Left colon (tissue), 2 donors: ENCODE measurements around the gene ID3. TPM values are rescaled to one million over a fixed set of nuclear protein-coding genes. Genes with fewer than 3 reads are reported as not detected.
"Not testable (repeated sequence)": the region's sequence is repeated elsewhere in the genome, so short reads cannot be mapped to it uniquely, and the experiment has no call there.

ENCODE experiments used
- ATAC-seq: fragments of 200-7000 bp; cut with Tn5 transposase; one replicate; pipeline ENCODE4 v1.9.1; 2020; ENCODE audit warnings: mild to moderate bottlenecking, moderate library complexity
- DNase-seq, 2 donors: peaks; one replicate each; pipeline ENCODE4 v3.0.0-alpha.2; 2020
- intact Hi-C, 2 donors: fragments of 100-400 bp; cut with DNase I in 1 of 2; cut with micrococcal nuclease in 1 of 2; formaldehyde crosslinking; loops; one replicate each; pipeline versions ENCODE4 v1.11.2 to v1.14.0; 2022; cut with DNase I, micrococcal nuclease
- total RNA-seq, 2 donors: library from RNA; stranded (reverse); fragmentation: NEBNext Ultra II Directional; extraction: Animal tissue kit (Norgen Biotek cat#: 25700); gene quantifications; one replicate each; pipeline ENCODE4 v1.2.1, GENCODE V29; 2021
- donor health status: DM: no; HTN: no; CAD: no.
- donor health status: DM: yes; HTN: yes; CAD: no.

ID3 gene
- total RNA-seq, 2 donors from 2014 or later: 131 to 223 TPM

- DNase-seq (no peak), ATAC-seq (peak; percentile 32)
- intact Hi-C loops: no loop called here
Measured at GRCh38 chr1:23591460-23592208, 32.3 kb upstream of the ID3 start.

DNA sequence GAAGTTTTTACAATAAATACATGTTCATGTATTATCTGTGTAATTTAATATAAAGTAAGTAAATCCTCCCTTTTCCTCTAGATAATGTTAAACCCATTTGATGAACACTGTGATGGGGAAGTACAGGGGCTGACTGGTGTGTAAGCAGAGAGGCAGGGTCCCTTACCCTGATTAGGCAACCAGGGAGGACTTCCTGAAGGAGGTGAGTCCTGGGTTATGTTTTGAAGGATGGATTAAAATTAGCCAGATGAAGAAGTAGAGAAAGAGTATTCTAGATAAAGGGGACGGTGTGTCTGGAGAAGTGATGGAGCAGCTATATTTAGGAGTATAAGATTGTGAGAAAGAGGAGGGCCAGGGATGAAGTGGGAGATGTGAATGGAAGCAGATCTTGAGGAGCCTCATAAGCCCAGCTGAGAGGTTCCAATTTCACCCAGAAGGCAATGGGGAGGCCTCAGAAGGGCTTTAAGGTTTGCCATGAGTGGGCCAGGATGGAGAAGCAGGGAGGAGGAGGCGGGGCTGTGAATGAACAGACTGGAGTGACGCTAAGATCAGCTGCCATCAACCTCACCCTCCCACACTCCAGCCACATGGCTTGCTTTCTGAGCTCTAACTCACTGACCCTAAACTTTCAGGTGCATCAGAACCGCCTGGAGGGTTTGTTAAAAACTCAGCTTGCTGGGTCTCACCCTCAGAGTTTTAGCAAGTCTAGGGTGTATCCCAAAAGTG is 30.9 kb upstream of the ID3 start:
- no peak for ATAC-seq
- intact Hi-C loops: no loop called here
- DNase-seq: no peak

DNA sequence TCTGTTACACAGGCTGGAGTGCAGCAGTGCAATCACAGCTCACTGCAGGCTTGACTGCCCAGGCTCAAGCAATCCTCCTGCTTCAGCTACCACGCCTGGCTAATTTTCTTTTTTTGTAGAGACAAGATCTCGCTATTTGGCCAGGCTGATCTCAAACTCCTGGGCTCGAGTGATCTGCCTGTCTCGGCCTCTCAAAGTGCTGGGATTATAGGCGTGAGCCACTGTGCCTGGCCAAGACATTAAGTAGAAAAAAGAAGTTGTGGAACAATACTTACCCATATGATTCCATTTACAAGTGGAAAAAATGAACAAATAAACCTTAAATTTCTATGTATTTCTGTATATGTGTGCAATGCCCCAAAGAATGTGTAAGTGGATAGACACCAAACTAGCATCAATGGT is 30.3 kb upstream of the ID3 start:
- intact Hi-C loops: no loop called here

GRCh38 chr1:23588749-23589548 is 29.6 kb upstream of the ID3 start:
- intact Hi-C loops: no loop called here
- DNase-seq: no peak
- no peak for ATAC-seq

More for the DNA sequence above, 30.3 kb upstream of the ID3 start:
- DNase-seq: no peak
- no peak for ATAC-seq

- ATAC-seq (no peak), DNase-seq (no peak)
- intact Hi-C loops: no loop called here
Measured at GRCh38 chr1:23585321-23586022, 26.2 kb upstream of the ID3 start.

- intact Hi-C loops, ATAC-seq: not testable (repeated sequence)
Measured at GRCh38 chr1:23583727-23584126, 24.4 kb upstream of the ID3 start.

DNA sequence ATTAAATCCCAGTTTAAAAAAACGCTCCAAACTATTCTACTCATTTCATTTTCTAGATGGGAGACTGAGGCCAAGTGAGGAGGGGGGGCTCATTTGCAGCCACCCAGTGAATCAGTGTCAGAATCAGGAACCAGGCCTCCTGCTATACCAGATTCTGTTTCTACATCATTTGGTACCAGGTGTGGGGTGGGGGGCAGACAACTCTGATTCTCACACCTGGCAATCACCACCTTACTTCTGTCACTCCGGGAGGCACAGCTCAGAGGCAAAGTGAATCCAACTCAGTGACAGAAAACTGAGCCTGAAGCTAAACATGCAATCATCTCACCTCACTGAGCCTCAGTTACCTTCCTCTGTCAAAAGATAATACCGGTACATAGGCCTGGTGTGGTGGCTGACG is 23.5 kb upstream of the ID3 start:
- intact Hi-C loops: no loop called here
- no peak for DNase-seq
- no peak for ATAC-seq

More at GRCh38 chr1:23583727-23584126, 24.4 kb upstream of the ID3 start:
- DNase-seq: not testable (repeated sequence)

GRCh38 chr1:23581219-23581618 is 21.9 kb upstream of the ID3 start:
- no peak for ATAC-seq
- DNase-seq: no peak
- intact Hi-C loops: no loop called here

DNA sequence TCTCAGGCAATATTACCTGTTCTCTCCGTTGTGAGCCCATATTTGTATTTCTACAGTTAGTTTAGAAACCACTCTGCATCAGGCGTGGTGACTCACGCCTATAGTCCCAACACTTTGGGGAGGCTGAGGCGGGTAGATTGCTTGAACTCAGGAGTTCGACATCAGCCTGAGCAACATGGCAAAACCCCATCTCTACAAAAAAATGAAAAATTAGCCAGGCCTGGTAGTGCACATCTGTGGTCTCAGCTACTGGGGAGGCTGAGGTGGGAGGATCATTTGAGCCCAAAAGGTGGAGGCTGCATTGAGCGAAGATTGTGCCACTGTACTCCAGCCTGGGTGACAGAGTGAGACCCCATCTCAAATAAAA is 19.7 kb upstream of the ID3 start:
- intact Hi-C loops: no loop called here
- DNase-seq: no peak
- ATAC-seq: no peak

- no peak for ATAC-seq
- intact Hi-C loops: no loop called here
- DNase-seq: no peak
Measured at GRCh38 chr1:23578311-23578996, 19.2 kb upstream of the ID3 start.

DNA sequence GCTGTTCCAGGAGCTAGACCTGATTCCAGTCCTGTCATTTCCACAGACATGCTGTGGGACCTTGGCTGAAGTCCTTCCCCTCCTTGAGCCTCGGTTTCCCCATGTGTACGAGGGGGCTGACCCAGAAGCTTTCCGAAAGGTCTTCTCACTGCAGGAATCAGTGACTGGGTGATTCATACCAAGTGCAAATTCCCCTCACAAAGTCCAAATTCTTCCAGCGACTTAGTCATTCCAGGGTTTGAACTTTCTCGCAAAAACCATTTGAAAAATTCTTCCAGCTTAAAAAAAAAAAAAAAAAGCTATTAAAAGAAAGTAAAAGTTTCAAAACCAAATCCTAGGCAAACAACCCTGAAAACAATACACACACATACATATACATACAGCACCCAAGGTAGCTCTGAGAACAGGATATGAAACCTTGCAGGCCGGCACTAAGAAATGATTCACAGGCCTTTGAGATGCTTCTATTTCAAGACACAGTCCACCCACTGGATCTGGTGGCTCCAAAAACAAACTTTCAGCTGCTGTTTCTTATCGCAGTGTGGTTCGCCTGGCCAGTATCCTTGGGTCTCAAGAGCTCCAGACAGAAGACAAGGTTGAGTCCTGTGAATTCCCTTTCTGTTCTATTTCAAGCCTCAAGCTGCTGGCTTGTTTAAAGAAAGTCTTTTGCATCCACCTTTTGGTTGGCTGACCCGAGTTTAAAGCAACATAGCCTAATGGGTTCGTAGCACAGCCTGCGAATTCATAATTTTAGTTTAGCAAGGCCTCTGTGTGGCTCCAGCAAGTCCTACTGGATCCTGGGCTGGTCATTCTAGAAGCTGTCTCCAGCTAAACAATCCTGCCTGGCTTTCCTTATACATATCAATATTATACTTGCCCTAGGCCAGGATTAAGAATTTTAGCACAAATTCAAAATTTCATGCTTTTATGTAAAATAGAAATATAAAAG is 18.0 kb upstream of the ID3 start:
- ATAC-seq (peak; percentile 34), DNase-seq (peak in 1 of 2 donors; percentile 41)
- intact Hi-C loops: no loop called here

GRCh38 chr1:23576338-23577055 is 17.2 kb upstream of the ID3 start:
- no peak for ATAC-seq
- intact Hi-C loops: no loop called here
- DNase-seq: no peak

GRCh38 chr1:23575226-23575810 is 16.0 kb upstream of the ID3 start:
- intact Hi-C loops: no loop called here
- ATAC-seq (no peak), DNase-seq (no peak)

DNA sequence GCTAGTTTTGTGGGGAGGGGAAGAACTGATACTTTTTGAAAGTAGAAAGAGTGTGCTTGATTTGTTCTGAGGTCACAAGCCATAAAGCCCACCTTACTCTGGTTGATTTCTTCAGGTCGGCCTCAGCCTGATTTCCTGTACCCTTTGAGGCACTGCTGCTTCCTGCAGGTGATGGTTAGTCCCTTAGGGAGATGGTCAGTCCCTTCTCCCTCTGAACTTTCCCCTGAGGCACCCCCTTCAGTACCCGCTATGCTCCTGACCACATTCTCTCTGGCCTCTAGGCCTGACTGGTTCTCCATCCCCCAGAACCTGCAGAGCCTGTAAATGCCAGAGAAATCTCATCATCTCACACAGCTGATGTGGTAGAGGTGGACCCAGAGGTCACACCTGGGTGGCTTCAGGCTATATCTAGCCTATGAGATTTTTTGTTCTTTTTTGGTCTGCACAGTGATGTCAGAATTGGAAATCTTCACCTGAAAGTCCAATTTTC is 15.0 kb upstream of the ID3 start:
- intact Hi-C loops: no loop called here
- DNase-seq: no peak
- no peak for ATAC-seq

GRCh38 chr1:23573574-23574182 is 14.4 kb upstream of the ID3 start:
- ATAC-seq (no peak), DNase-seq (no peak)
- intact Hi-C loops: no loop called here

GRCh38 chr1:23571465-23571864 is 12.2 kb upstream of the ID3 start:
- intact Hi-C loops: no loop called here
- DNase-seq (no peak), ATAC-seq (no peak)
